ENCODE data around the gene MSH5.

DNA sequence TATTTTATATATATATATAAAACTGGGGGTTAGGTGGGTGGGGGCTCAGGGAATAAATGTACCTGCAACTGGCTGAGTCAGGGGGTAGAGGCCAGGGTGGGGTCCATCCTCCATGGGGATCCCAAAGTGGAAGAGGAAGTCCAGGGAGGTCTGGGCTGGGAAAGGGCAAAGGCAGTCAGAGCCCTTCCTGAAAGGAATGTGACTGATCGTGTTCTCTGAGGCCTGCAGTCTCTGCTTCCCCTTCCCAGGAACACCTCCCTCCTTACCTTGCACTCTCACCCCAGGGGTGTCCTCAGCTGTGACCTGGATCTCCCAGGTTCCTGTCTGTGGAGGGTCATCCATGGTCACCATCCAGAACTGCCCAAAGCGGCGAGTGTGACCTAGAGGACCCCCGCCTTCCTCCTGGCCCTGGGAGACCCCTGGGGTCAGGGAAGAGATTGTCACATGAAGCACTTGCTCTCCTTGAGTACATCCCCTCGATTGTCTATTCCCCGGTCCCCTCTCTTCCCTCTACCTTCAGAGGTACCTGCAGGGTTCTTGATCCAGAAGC is 27.4 kb downstream of the MSH5 start:
- no peak for TF ChIP-seq CTCF (conservative IDR thresholded peaks at IDR 0.05 in 1 of 2, IDR thresholded peaks at IDR 0.05 in 1 of 2; ENCODE audit: low read depth in 1 of 2, low read length in 2 of 2)
- no peak for TF ChIP-seq EZH2 (IDR thresholded peaks at IDR 0.05; ENCODE audit: low read length, missing control alignments)

All from fibroblast of lung (primary cell).